GM23248 (cell line): ENCODE data around the gene CORO7.

Experiments used
- EZH2 ChIP-seq: fragments of 200-600 bp; sonication (generic); IDR thresholded peaks from 2 replicates; pipeline ENCODE4 v1.6.1; 2018; ENCODE audit warnings: antibody characterized with exemption, mild to moderate bottlenecking; ENCODE audit not compliant: insufficient read depth, poor library complexity, severe bottlenecking
- EZH2phosphoT487 ChIP-seq: fragments of 200-600 bp; sonication (generic); IDR thresholded peaks from 2 replicates; pipeline ENCODE4 v1.6.1; 2018; ENCODE audit warnings: antibody characterized with exemption, moderate library complexity, mild to moderate bottlenecking, low read depth; ENCODE audit not compliant: insufficient read depth

GRCh38 chr16:4390266-4391260 lies 25.8 kb downstream of the CORO7 start:
- TF ChIP-seq EZH2 (no peak), EZH2phosphoT487 (no peak)
